HEK293T (cell line): ENCODE results near the gene PRRC1.
"Not testable (repeated sequence)": the region's sequence is repeated elsewhere in the genome, so short reads cannot be mapped to it uniquely, and the experiment has no call there.

ENCODE experiments used
- CTCF ChIA-PET: fragments of 350-600 bp; formaldehyde crosslinking; extraction: SDS; loops from one replicate; lab custom pipeline; 2021; ENCODE audit warnings: antibody characterized with exemption, inconsistent platforms; lab: Yijun Ruan, JAX
- POLR2A ChIA-PET: fragments of 350-600 bp; formaldehyde crosslinking; extraction: SDS; loops from one replicate; lab custom pipeline; 2020; ENCODE audit warnings: antibody characterized with exemption, inconsistent platforms; lab: Yijun Ruan, JAX
- DNase-seq: peaks from one replicate; pipeline ENCODE4 v3.0.0; 2012; ENCODE audit warnings: mixed read lengths; ENCODE audit errors: extremely low spot score
- ARNT ChIP-seq: fragments of 450-650 bp; IDR thresholded peaks from 2 replicates; pipeline ENCODE4 v1.6.1; 2017; ENCODE audit warnings: mild to moderate bottlenecking
- BHLHE40 ChIP-seq: fragments of 450-650 bp; IDR thresholded peaks from 2 replicates; pipeline ENCODE4 v1.6.1; 2016; ENCODE audit warnings: mild to moderate bottlenecking, moderate library complexity, borderline replicate concordance
- CTBP1 ChIP-seq: fragments of 450-650 bp; IDR thresholded peaks from 2 replicates; pipeline ENCODE4 v1.6.1; 2016; ENCODE audit warnings: borderline replicate concordance
- ELF4 ChIP-seq: fragments of 450-650 bp; IDR thresholded peaks from 2 replicates; pipeline ENCODE4 v1.6.1; 2017; ENCODE audit warnings: antibody characterized with exemption
- FOXA1 ChIP-seq: fragments of 450-650 bp; IDR thresholded peaks from 2 replicates; pipeline ENCODE4 v1.6.1; 2016; ENCODE audit warnings: mild to moderate bottlenecking
- FOXK2 ChIP-seq: fragments of 450-650 bp; IDR thresholded peaks from 2 replicates; pipeline ENCODE4 v1.6.1; 2016; ENCODE audit warnings: mild to moderate bottlenecking
- FOXM1 ChIP-seq: fragments of 450-650 bp; IDR thresholded peaks from 2 replicates; pipeline ENCODE4 v1.6.1; 2017; ENCODE audit warnings: mild to moderate bottlenecking, borderline replicate concordance
- HDGF ChIP-seq: fragments of 450-650 bp; IDR thresholded peaks from 2 replicates; pipeline ENCODE4 v1.6.1; 2017; ENCODE audit warnings: antibody characterized with exemption, borderline replicate concordance
- L3MBTL2 ChIP-seq: fragments of 450-650 bp; conservative IDR thresholded peaks from 2 replicates; pipeline ENCODE4 v1.6.1; 2016; ENCODE audit warnings: mild to moderate bottlenecking
- LEF1 ChIP-seq: fragments of 450-650 bp; IDR thresholded peaks from 2 replicates; pipeline ENCODE4 v1.6.1; 2017; ENCODE audit warnings: mild to moderate bottlenecking, borderline replicate concordance
- NFRKB ChIP-seq: fragments of 450-650 bp; IDR thresholded peaks from 2 replicates; pipeline ENCODE4 v1.6.1; 2016; ENCODE audit warnings: mild to moderate bottlenecking, moderate library complexity
- PKNOX1 ChIP-seq: fragments of 450-650 bp; IDR thresholded peaks from 2 replicates; pipeline ENCODE4 v1.6.1; 2016
- SP1 ChIP-seq: fragments of 450-650 bp; IDR thresholded peaks from 2 replicates; pipeline ENCODE4 v1.6.1; 2017
- SUZ12 ChIP-seq: fragments of 450-650 bp; IDR thresholded peaks from 2 replicates; pipeline ENCODE4 v1.6.1; 2016; ENCODE audit warnings: mild to moderate bottlenecking
- TARDBP ChIP-seq: fragments of 450-650 bp; IDR thresholded peaks from 2 replicates; pipeline ENCODE4 v1.6.1; 2016
- ZNF384 ChIP-seq: fragments of 450-650 bp; IDR thresholded peaks from 2 replicates; pipeline ENCODE4 v1.6.1; 2016

Gene PRRC1

GRCh38 chr5:127536687-127537086 lies 19.2 kb downstream of the PRRC1 start:
- POLR2A ChIA-PET = interaction anchor here (1.2 kb wide), 1 partner anchor 19 kb away, joined by 3 read pairs; the partner anchor contains the start of gene PRRC1
- CTCF ChIA-PET = interaction anchor here (1.1 kb wide), 1 partner anchor 10 kb away, joined by 3 read pairs; no protein-coding TSS in a partner anchor
- TF ChIP-seq FOXM1 = no peak
- no peak for TF ChIP-seq ARNT
- no peak for TF ChIP-seq SUZ12
- no peak for TF ChIP-seq ELF4
- no peak for TF ChIP-seq HDGF
- TF ChIP-seq NFRKB = no peak
- no peak for TF ChIP-seq LEF1
- TF ChIP-seq SP1 = no peak
- DNase-seq = no peak

GRCh38 chr5:127540553-127540952 lies 23.1 kb downstream of the PRRC1 start:
- DNase-seq, CTCF ChIA-PET, POLR2A ChIA-PET: not testable (repeated sequence)

DNA sequence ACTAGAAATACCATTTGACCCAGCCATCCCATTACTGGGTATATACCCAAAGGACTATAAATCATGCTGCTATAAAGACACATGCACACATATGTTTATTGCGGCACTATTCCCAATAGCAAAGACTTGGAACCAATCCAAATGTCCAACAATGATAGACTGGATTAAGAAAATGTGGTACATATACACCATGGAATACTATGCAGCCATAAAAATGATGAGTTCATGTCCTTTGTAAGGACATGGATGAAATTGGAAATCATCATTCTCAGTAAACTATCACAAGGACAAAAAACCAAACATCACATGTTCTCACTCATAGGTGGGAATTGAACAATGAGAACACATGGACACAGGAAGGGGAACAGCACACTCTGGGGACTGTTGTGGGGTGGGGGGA lies 27.8 kb downstream of the PRRC1 start:
- POLR2A ChIA-PET, DNase-seq, CTCF ChIA-PET: not testable (repeated sequence)

DNA sequence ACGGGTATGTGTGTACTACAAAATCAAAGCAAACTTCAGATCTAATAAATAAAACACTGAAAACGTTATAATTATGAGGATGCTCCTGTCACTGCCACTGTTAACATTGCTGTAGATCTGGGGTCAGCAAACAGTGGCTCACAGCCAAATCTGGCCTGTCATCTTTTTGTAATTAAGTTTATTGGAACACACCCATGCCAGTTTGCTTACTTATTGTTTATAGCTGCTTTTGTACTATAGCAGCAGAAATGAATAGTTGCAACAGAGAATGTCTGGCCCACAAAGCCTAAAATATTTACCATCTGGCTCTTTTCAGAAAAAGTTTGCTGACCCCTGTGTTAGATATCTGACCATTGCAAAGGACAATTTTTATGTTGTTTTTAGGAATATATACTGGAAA lies 32.1 kb downstream of the PRRC1 start:
- TF ChIP-seq SP1 (no peak), CTBP1 (no peak), SUZ12 (no peak), BHLHE40 (no peak), ZNF384 (no peak), FOXA1 (no peak), FOXM1 (no peak), NFRKB (no peak), PKNOX1 (no peak), HDGF (no peak), ARNT (no peak), L3MBTL2 (no peak), LEF1 (no peak)
- ChIA-PET POLR2A (no interaction called here), CTCF (no interaction called here)
- no peak for DNase-seq

DNA sequence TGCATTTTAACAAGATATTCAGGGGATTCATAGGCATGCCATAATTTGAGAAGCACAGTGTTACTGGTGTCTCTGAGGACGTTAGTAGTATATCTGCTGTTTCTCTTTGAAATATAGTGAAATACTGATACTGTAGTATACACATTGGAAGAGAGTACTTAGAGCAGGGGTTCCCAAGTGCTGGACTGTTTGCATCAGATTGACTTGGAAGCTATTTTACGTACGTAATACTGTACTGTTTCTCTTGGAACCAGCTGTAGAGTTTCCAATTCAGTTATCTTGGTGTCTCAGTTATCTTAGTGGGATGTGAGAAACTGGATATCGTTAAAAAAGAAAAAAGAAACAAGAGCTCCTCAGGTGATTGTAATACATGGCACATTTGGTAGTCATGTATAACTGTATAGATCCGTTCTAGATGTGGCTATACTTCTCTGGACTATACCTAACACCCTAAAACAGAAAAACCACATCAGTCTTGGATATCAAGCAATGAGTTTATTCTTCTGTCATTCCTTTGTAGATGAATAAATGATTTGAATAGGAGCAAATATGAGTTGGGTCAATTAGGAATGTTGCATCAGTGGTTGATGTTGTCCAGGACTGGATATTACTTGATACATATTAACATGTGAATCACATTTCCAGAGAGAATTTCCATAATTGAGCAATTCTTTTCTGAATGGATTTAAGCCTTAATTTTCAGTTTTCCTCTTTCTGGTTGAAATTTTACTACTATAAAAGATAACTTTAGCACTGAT lies 33.4 kb downstream of the PRRC1 start:
- no peak for DNase-seq
- POLR2A ChIA-PET = no interaction called here
- CTCF ChIA-PET = no interaction called here
- no peak for TF ChIP-seq ARNT
- TF ChIP-seq BHLHE40 = no peak
- TF ChIP-seq PKNOX1 = no peak
- no peak for TF ChIP-seq SP1
- TF ChIP-seq CTBP1 = no peak
- TF ChIP-seq HDGF = no peak
- no peak for TF ChIP-seq ELF4
- no peak for TF ChIP-seq FOXM1
- no peak for TF ChIP-seq NFRKB
- TF ChIP-seq FOXK2 = no peak
- no peak for TF ChIP-seq L3MBTL2
- no peak for TF ChIP-seq TARDBP
- no peak for TF ChIP-seq ZNF384
- TF ChIP-seq SUZ12 = no peak
- no peak for TF ChIP-seq FOXA1
- no peak for TF ChIP-seq LEF1

- POLR2A ChIA-PET = no interaction called here
- TF ChIP-seq ZNF384 = no peak
- TF ChIP-seq CTBP1 = no peak
- no peak for TF ChIP-seq ELF4
- TF ChIP-seq FOXA1 = no peak
- no peak for TF ChIP-seq SUZ12
- TF ChIP-seq NFRKB = no peak
- no peak for TF ChIP-seq SP1
- no peak for TF ChIP-seq BHLHE40
- no peak for TF ChIP-seq ARNT
- no peak for TF ChIP-seq L3MBTL2
- no peak for TF ChIP-seq PKNOX1
- no peak for TF ChIP-seq FOXM1
- CTCF ChIA-PET = no interaction called here
- no peak for DNase-seq
Measured at GRCh38 chr5:127551410-127552041, 34.1 kb downstream of the PRRC1 start.
